GM04503 (cell line): ENCODE measurements around the gene TTC28.

Experiments
- DNase-seq: peaks from one replicate; pipeline ENCODE4 v3.0.0-alpha.2; 2012; ENCODE audit warnings: low read depth

Gene TTC28

GRCh38 chr22:28268850-28269249 is 410.8 kb downstream of the TTC28 start:
- DNase-seq, result no peak

- DNase-seq, result no peak
Measured at GRCh38 chr22:28268171-28268570, 411.5 kb downstream of the TTC28 start.

- DNase-seq, result no peak
Measured at GRCh38 chr22:28260619-28261018, 419.0 kb downstream of the TTC28 start.

- no peak for DNase-seq
Measured at GRCh38 chr22:28259774-28260312, 419.8 kb downstream of the TTC28 start.

GRCh38 chr22:28254396-28254795 is 425.2 kb downstream of the TTC28 start:
- no peak for DNase-seq

GRCh38 chr22:28252539-28252938 is 427.1 kb downstream of the TTC28 start:
- DNase-seq, result no peak

- no peak for DNase-seq
Measured at GRCh38 chr22:28250036-28250695, 429.5 kb downstream of the TTC28 start.

- DNase-seq, result no peak
Measured at GRCh38 chr22:28249402-28249801, 430.2 kb downstream of the TTC28 start.

GRCh38 chr22:28247667-28248363 is 431.8 kb downstream of the TTC28 start:
- no peak for DNase-seq

GRCh38 chr22:28247136-28247535 is 432.5 kb downstream of the TTC28 start:
- no peak for DNase-seq

GRCh38 chr22:28246397-28246796 is 433.2 kb downstream of the TTC28 start:
- DNase-seq, result peak; percentile 71

GRCh38 chr22:28245579-28246224 is 433.9 kb downstream of the TTC28 start:
- DNase-seq, result no peak

GRCh38 chr22:28244757-28245156 is 434.9 kb downstream of the TTC28 start:
- no peak for DNase-seq

GRCh38 chr22:28243539-28243938 is 436.1 kb downstream of the TTC28 start:
- DNase-seq, result no peak

- no peak for DNase-seq
Measured at GRCh38 chr22:28241656-28242290, 437.9 kb downstream of the TTC28 start.

- DNase-seq, result no peak
Measured at GRCh38 chr22:28239941-28240340, 439.7 kb downstream of the TTC28 start.

GRCh38 chr22:28237783-28238182 is 441.9 kb downstream of the TTC28 start:
- DNase-seq, result no peak

GRCh38 chr22:28237112-28237511 is 442.5 kb downstream of the TTC28 start:
- no peak for DNase-seq

GRCh38 chr22:28232204-28232603 is 447.4 kb downstream of the TTC28 start:
- DNase-seq, result no peak

- DNase-seq, result no peak
Measured at GRCh38 chr22:28231441-28231840, 448.2 kb downstream of the TTC28 start.

GRCh38 chr22:28230671-28231070 is 449.0 kb downstream of the TTC28 start:
- DNase-seq, result no peak
